ENCODE measurements around the gene UNC5B.

The UNC5B gene

GRCh38 chr10:71239946-71240795, 27.8 kb downstream of the UNC5B start:
- Histone ChIP-seq H3K27ac (ENCODE audit: low read length) (no peak overlapping the region), H3K9ac (ENCODE audit: low read length) (no peak overlapping the region), H3K9me2 (replicated peaks; ENCODE audit: insufficient read depth, low read length) (no peaks in the 10 kb centered on the region), H3F3A (ENCODE audit: insufficient read depth, low read length) (no peaks in the 10 kb centered on the region), H3K4me2 (ENCODE audit: low read depth, low read length) (no peak overlapping the region), H3K4me1 (ENCODE audit: low read length) (no peaks in the 10 kb centered on the region), H3K27me3 (replicated peaks; ENCODE audit: insufficient read depth, low read length) (peaks cover 34% of the 10 kb centered on the region), H3K9me3 (replicated peaks; ENCODE audit: insufficient read depth, low read length) (no peaks in the 10 kb centered on the region), H3K4me3 (ENCODE audit: low read length) (no peak overlapping the region), H4K20me1 (ENCODE audit: insufficient read depth, low read length) (no peaks in the 10 kb centered on the region), H3K79me2 (ENCODE audit: low read length) (no peaks in the 10 kb centered on the region), H3K36me3 (replicated peaks; ENCODE audit: insufficient read depth, low read length) (no peaks in the 10 kb centered on the region), H2AFZ (ENCODE audit: low read length) (no peak overlapping the region)
- DNase-seq, result no peak
- no peak for TF ChIP-seq CTCF (IDR thresholded peaks at IDR 0.05; ENCODE audit: low read length)
- no peak for TF ChIP-seq EZH2 (optimal IDR thresholded peaks at IDR 0.05; ENCODE audit: low read depth, low read length)
- TF ChIP-seq EZH2phosphoT487 (IDR thresholded peaks at IDR 0.05; ENCODE audit: low read length), result no peak

- Histone ChIP-seq H3K9ac (ENCODE audit: low read length) (no peak overlapping the region), H3K4me3 (ENCODE audit: low read length) (no peak overlapping the region), H3K27me3 (replicated peaks; ENCODE audit: insufficient read depth, low read length) (peaks cover 26% of the 10 kb centered on the region), H3K4me1 (ENCODE audit: low read length) (no peaks in the 10 kb centered on the region), H3F3A (ENCODE audit: insufficient read depth, low read length) (no peaks in the 10 kb centered on the region), H3K4me2 (ENCODE audit: low read depth, low read length) (no peak overlapping the region), H2AFZ (ENCODE audit: low read length) (no peak overlapping the region), H3K9me3 (replicated peaks; ENCODE audit: insufficient read depth, low read length) (no peaks in the 10 kb centered on the region), H4K20me1 (ENCODE audit: insufficient read depth, low read length) (no peaks in the 10 kb centered on the region), H3K79me2 (ENCODE audit: low read length) (no peaks in the 10 kb centered on the region), H3K36me3 (replicated peaks; ENCODE audit: insufficient read depth, low read length) (no peaks in the 10 kb centered on the region), H3K9me2 (replicated peaks; ENCODE audit: insufficient read depth, low read length) (no peaks in the 10 kb centered on the region), H3K27ac (ENCODE audit: low read length) (no peak overlapping the region)
- DNase-seq, result no peak
- TF ChIP-seq EZH2 (optimal IDR thresholded peaks at IDR 0.05; ENCODE audit: low read depth, low read length) (no peak), CTCF (IDR thresholded peaks at IDR 0.05; ENCODE audit: low read length) (no peak), EZH2phosphoT487 (IDR thresholded peaks at IDR 0.05; ENCODE audit: low read length) (no peak)
Observed at GRCh38 chr10:71241114-71241829, 28.9 kb downstream of the UNC5B start.

GRCh38 chr10:71241830-71242621, 29.7 kb downstream of the UNC5B start:
- no peak overlapping the region for H3K4me2 ChIP-seq (ENCODE audit: low read depth, low read length)
- no peak for DNase-seq
- no peaks in the 10 kb centered on the region for H4K20me1 ChIP-seq (ENCODE audit: insufficient read depth, low read length)
- H3F3A ChIP-seq (ENCODE audit: insufficient read depth, low read length), result no peaks in the 10 kb centered on the region
- no peak overlapping the region for H3K9ac ChIP-seq (ENCODE audit: low read length)
- H3K79me2 ChIP-seq (ENCODE audit: low read length), result no peaks in the 10 kb centered on the region
- H3K4me3 ChIP-seq (ENCODE audit: low read length), result no peak overlapping the region
- no peaks in the 10 kb centered on the region for H3K4me1 ChIP-seq (ENCODE audit: low read length)
- no peak overlapping the region for H2AFZ ChIP-seq (ENCODE audit: low read length)
- TF ChIP-seq EZH2 (optimal IDR thresholded peaks at IDR 0.05; ENCODE audit: low read depth, low read length) (no peak), CTCF (IDR thresholded peaks at IDR 0.05; ENCODE audit: low read length) (no peak), EZH2phosphoT487 (IDR thresholded peaks at IDR 0.05; ENCODE audit: low read length) (no peak)
- no peaks in the 10 kb centered on the region for H3K36me3 ChIP-seq (replicated peaks; ENCODE audit: insufficient read depth, low read length)
- H3K9me3 ChIP-seq (replicated peaks; ENCODE audit: insufficient read depth, low read length), result no peaks in the 10 kb centered on the region
- no peaks in the 10 kb centered on the region for H3K9me2 ChIP-seq (replicated peaks; ENCODE audit: insufficient read depth, low read length)
- H3K27ac ChIP-seq (ENCODE audit: low read length), result no peak overlapping the region
- H3K27me3 ChIP-seq (replicated peaks; ENCODE audit: insufficient read depth, low read length), result peaks cover 19% of the 10 kb centered on the region
